ENCODE data around the gene ATP9B.

Gene ATP9B

DNA sequence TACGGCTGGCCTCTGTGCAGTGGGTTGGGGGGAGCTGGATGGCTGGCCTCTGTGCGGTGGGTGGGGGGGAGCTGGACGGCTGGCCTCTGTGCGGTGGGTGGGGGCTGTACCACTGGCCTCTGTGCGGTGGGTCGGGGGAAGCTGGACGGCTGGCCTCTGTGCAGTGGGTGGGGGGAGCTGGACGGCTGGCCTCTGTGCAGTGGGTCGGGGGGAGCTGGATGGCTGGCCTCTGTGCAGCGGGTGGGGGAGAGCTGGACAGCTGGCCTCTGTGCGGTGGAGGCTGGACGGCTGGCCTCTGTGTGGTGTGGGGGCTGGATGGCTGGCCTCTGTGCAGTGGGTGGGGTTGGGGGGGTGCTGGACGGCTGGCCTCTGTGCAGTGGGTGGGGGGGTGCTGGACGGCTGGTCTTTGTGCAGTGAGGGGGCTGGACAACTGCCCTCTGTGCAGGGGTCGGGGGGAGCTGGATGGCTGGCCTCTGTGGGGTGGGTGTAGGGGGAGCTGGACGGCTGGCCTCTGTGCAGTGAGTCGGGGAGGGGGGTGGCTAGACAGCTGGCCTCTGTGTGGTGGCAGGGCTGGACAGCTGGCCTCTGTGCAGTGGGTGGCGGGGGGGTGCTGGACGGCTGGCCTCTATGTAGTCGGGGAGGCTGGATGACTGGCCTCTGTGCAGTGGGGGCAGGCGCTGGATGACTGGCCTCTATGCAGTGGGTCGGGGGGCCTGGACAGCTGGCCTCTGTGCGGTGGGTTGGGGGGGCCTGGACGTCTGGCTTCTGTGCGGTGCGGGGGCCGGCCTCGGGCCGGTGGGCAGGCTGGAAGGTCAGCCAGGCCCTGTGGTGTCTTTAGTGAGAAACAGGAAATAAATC is 358.4 kb downstream of the ATP9B start:
- DNase-seq (ENCODE audit: low spot score): no peak
